T-cell (primary cell): ENCODE data around the gene RBM19. TPM values are rescaled to one million over a fixed set of nuclear protein-coding genes. Genes with fewer than 3 reads are reported as not detected.
A peak's percentile ranks its signal among the peaks of the same experiment; 100 is the strongest.

Source experiments
- ATAC-seq, 4 experiments: fragments of 200-7000 bp in 3 of 4; fragments of 150-1000 bp in 1 of 4; cut with Tn5 transposase; replicated peaks in 1 of 4; 1 replicate in 3 of 4; 2 replicates in 1 of 4; pipeline ENCODE4 v1.10.0; 2021; ENCODE audit warnings: moderate library complexity in 3 of 4, mild to moderate bottlenecking in 2 of 4, moderate number of reproducible peaks in 1 of 4
- CTCF ChIA-PET, 2 donors: fragments of 300-600 bp; sonication (Branson Sonifier 250); formaldehyde crosslinking; loops; one replicate each; lab custom pipeline; 2022; ENCODE audit warnings: antibody characterized with exemption in 2 of 2; lab: Charles Lee
- POLR2A ChIA-PET, 2 donors: fragments of 300-600 bp; sonication (Branson Sonifier 250); formaldehyde crosslinking; loops; one replicate each; lab custom pipeline; 2022; ENCODE audit warnings: antibody characterized with exemption in 2 of 2; lab: Charles Lee
- DNase-seq, 35 experiments: peaks; one replicate each; pipeline versions ENCODE4 v3.0.0 to v3.0.0-alpha.2; 2013 to 2023
- H3K27ac ChIP-seq: one replicate; pipeline ENCODE4 v1.5.1; 2013; ENCODE audit warnings: low read length
- H3K27me3 ChIP-seq, 2 experiments: replicated peaks in 1 of 2; 1 replicate in 1 of 2; 2 replicates in 1 of 2; pipeline versions ENCODE4 v1.6.1 to v1.7.0; 2013; ENCODE audit warnings: low read length in 1 of 2, mixed read lengths in 1 of 2; ENCODE audit not compliant: control insufficient read depth in 2 of 2, insufficient read depth in 2 of 2; ENCODE audit errors: extremely low read depth in 1 of 2
- H3K36me3 ChIP-seq, 2 donors: 1 replicate in 1 of 2; 2 replicates in 1 of 2; pipeline versions ENCODE4 v1.6.1 to v1.7.0; 2013; ENCODE audit warnings: low read length in 1 of 2; ENCODE audit not compliant: control insufficient read depth in 2 of 2, insufficient read depth in 1 of 2; ENCODE audit errors: extremely low read depth in 1 of 2
- H3K4me1 ChIP-seq, 2 experiments: 1 replicate in 1 of 2; 2 replicates in 1 of 2; pipeline versions ENCODE4 v1.6.1 to v1.7.0; 2013; ENCODE audit warnings: low read length in 2 of 2, mixed read lengths in 1 of 2; ENCODE audit not compliant: insufficient read depth in 2 of 2, control insufficient read depth in 1 of 2; ENCODE audit errors: extremely low read depth in 1 of 2
- H3K4me3 ChIP-seq, 2 donors: 1 replicate in 1 of 2; 2 replicates in 1 of 2; pipeline versions ENCODE4 v1.5.1 to v1.7.0; 2013; ENCODE audit warnings: mild to moderate bottlenecking in 2 of 2, low read length in 1 of 2, moderate library complexity in 1 of 2; ENCODE audit not compliant: control insufficient read depth in 1 of 2; ENCODE audit errors: extremely low read depth in 1 of 2
- H3K9me3 ChIP-seq: 2 replicates; pipeline ENCODE4 v1.7.0; 2013
- H3K27ac Mint-ChIP-seq, 2 donors: one replicate each; pipeline ENCODE4 v1.8.0; 2020 to 2021; ENCODE audit warnings: mild to moderate bottlenecking in 2 of 2, mixed read lengths in 2 of 2
- H3K27me3 Mint-ChIP-seq, 2 donors: one replicate each; pipeline ENCODE4 v1.8.0; 2021 to 2022; ENCODE audit warnings: mixed read lengths in 2 of 2
- H3K36me3 Mint-ChIP-seq: one replicate; pipeline ENCODE4 v1.8.0; 2021; ENCODE audit warnings: mixed read lengths
- H3K4me1 Mint-ChIP-seq, 3 donors: one replicate each; pipeline ENCODE4 v1.8.0; 2020 to 2022; ENCODE audit warnings: mixed read lengths in 3 of 3, mild to moderate bottlenecking in 1 of 3
- H3K4me3 Mint-ChIP-seq, 3 donors: one replicate each; pipeline ENCODE4 v1.8.0; 2020 to 2022; ENCODE audit warnings: mild to moderate bottlenecking in 3 of 3, mixed read lengths in 3 of 3, moderate library complexity in 3 of 3
- H3K9me3 Mint-ChIP-seq, 3 donors: one replicate each; pipeline ENCODE4 v1.8.0; 2020 to 2022; ENCODE audit warnings: mixed read lengths in 3 of 3
- WGBS: methylation state at CpG from one replicate; pipeline ENCODE4 v1.1.5; 2013; ENCODE audit warnings: missing lambda C conversion rate; ENCODE audit not compliant: insufficient coverage; 5-methylcytosine and 5-hydroxymethylcytosine counted together
- total RNA-seq, 35 experiments: library from RNA in 6 of 35; stranded (reverse) in 6 of 35; fragments of 120-200 nt in 1 of 35; gene quantifications; one replicate each; pipeline versions ENCODE4 v1.2.1 to v1.2.4 and lab custom pipeline; 2013 to 2026

Gene RBM19
- total RNA-seq, 5 donors from 2014 or later (not counting 1 experiment from before 2014, with no cell fraction given): 57.9 to 80.3 (median 78.3) TPM

DNA sequence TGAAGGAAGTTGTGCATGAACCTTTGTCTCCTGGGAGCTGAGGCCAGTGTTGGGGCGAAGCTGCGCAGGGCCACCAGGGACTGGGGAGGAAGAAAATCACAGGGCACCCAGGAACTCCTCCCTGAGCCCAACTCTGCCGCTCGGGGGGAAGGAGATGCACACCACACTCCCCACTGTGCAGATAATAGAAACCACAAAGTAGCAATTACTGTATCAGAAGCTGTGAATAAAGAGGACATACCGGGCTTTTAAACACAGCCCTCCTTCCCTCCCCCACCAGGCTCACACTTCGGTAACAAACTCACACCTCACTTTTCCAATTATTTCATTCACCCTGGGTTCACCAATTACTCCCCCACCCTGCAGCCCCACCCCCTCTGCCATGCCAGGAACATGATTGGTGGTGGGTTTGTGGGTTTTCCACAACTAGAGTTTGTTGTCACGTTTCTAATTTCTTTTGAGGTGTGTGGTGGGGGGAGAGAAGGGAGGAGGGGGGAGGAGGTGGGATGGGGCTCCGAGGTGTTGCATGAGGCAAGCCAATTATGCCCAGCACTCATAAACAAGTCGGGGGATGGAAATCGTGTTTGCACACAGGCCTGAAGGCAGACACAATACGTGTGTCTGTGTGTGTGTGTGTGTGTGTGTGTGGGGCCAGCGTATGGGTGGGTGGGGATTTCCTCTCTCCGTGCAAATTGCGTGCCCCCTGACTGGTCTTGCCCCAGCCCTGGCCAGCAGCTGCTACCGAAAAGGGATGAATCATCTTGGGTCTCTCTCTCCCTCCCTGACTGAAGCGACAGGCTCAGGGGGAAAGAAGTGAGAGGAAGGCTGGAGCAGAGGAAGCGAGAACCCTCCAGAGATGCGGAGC, 103.3 kb downstream of the RBM19 start:
- H3K9me3 Mint-ChIP-seq: no peaks in the 10 kb centered on the region
- no peak overlapping the region for H3K27ac Mint-ChIP-seq
- 64% methylated on average over 4 of the region's 18 CpGs for WGBS
- H3K4me1 ChIP-seq: peaks cover 0 to 19% of the 10 kb centered on the region in 2 experiments
- H3K36me3 ChIP-seq: peaks cover 6 to 26% of the 10 kb centered on the region in 2 donors
- CTCF ChIA-PET: no interaction called here
- peak in 1 of 4 experiments; percentile 33 for ATAC-seq
- H3K4me1 Mint-ChIP-seq: peaks cover 8 to 22% (median 21%) of the 10 kb centered on the region in 3 donors
- peak in 3 of 35 experiments; percentile 0 to 13 (median 7) for DNase-seq
- no peaks in the 10 kb centered on the region for H3K27me3 ChIP-seq
- peaks cover 35% of the 10 kb centered on the region for H3K36me3 Mint-ChIP-seq
- POLR2A ChIA-PET: no interaction called here
- no peak overlapping the region for H3K27ac ChIP-seq
- no peak overlapping the region for H3K4me3 ChIP-seq
- H3K9me3 ChIP-seq: no peaks in the 10 kb centered on the region
- H3K4me3 Mint-ChIP-seq: no peak overlapping the region
- no peaks in the 10 kb centered on the region for H3K27me3 Mint-ChIP-seq

DNA sequence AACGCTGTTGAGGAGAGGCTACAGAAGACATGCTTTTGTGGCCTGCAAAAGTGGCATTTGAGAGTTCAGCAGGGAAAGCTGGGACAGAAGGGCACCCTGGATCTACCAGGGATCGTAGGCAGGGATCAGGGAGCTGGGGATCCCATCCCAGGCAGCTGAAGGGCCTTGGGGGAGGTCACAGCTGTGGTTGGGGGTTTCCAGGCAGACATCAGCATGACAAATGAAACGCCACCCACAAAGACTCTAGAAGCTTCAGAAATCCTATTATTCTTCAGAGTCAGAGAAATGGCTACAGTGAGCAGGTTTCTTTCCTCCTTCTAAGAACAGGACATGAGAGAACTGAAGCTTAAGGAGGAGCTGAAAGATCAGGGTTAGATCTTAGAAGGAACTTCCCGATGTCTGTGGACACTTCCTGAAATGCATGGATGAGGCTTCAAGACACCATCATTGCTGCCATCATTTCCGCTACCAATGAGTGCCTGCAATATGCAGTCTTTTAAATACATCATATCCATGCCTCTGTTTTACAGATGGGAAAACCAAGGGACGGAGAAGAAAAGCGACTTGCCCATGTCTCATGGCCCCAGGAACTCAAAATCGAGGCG, 104.3 kb downstream of the RBM19 start:
- Histone ChIP-seq H3K4me3 (no peak overlapping the region), H3K4me1 (peaks cover 0 to 19% of the 10 kb centered on the region in 2 experiments), H3K27ac (no peak overlapping the region), H3K36me3 (peaks cover 6 to 33% of the 10 kb centered on the region in 2 donors), H3K9me3 (no peaks in the 10 kb centered on the region), H3K27me3 (no peaks in the 10 kb centered on the region)
- Mint-ChIP-seq H3K36me3 (peaks cover 41% of the 10 kb centered on the region), H3K4me3 (no peak overlapping the region), H3K9me3 (no peaks in the 10 kb centered on the region), H3K4me1 (peaks cover 8 to 22% (median 21%) of the 10 kb centered on the region in 3 donors), H3K27ac (no peak overlapping the region), H3K27me3 (no peaks in the 10 kb centered on the region)
- ATAC-seq (no peak), DNase-seq (no peak)
- 100% methylated on average over 6 of the region's 9 CpGs for WGBS
- ChIA-PET POLR2A (no interaction called here), CTCF (no interaction called here)

DNA sequence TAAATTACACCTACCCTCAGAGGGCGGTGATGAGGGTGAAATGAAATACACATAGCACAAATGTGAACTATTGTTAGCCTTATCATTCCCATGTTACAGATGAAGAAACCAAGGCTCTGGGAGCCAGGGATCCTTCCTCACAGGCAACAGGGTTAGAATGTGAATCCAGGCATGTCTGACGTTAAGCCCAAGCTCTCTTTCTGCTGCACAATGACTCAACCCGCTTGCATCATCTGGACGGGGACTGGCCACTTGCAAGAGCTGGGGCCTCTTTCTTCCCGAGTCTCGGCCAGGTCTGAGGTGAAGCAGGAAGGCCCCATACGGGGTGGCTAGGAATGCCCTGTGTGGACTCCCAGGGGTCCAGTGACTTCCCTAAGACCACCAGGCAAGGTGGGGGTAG, 105.2 kb downstream of the RBM19 start:
- H3K27me3 Mint-ChIP-seq: no peaks in the 10 kb centered on the region
- ChIA-PET POLR2A (no interaction called here), CTCF (no interaction called here)
- Histone ChIP-seq H3K27ac (no peak overlapping the region), H3K4me1 (peaks cover 0 to 19% of the 10 kb centered on the region in 2 experiments), H3K27me3 (no peaks in the 10 kb centered on the region), H3K36me3 (peaks cover 6 to 38% of the 10 kb centered on the region in 2 donors), H3K9me3 (no peaks in the 10 kb centered on the region), H3K4me3 (no peak overlapping the region)
- DNase-seq: no peak
- WGBS: 90% methylated on average over 4 of the region's 7 CpGs
- no peak overlapping the region for H3K27ac Mint-ChIP-seq
- no peak for ATAC-seq
- no peak overlapping the region for H3K4me3 Mint-ChIP-seq
- H3K9me3 Mint-ChIP-seq: no peaks in the 10 kb centered on the region
- peaks cover 47% of the 10 kb centered on the region for H3K36me3 Mint-ChIP-seq
- H3K4me1 Mint-ChIP-seq: peaks cover 8 to 22% (median 21%) of the 10 kb centered on the region in 3 donors

DNA sequence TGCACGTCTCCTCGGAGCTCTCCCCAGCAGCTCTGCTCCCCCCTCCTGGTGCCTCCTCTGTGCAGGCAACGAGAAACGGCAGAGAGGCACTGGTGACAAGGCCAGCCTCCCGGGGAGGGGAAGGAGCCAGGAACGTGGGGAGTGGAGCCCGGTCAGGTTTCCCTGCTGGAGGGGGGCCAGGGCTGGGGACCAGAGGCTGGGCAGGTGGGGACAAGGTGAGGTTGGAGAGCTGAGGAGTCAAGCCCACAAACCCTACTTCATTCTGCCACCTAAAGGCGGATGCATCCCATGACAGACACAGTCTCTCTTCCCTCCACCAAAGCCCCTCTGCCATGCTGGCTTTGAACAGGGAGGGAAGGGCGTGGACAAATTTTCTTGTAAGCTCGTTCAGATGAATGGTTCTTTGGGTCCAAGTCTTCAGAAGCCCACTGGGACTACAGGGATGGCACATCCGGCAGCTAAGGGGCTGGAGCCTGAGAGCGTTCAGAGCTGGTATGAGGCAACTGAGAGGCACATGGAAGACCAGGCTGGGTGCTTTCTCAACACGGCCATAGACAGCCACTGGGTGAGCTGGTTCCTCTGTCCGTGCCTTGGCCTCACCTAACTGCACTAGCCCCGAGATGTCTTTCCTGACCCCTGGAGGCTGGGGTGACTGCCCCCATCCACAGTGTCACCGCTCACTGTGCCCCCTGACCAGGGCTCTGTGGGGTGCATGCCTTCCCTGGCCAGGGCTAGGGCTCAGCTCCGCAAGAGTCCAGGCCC, 105.9 kb downstream of the RBM19 start:
- H3K27me3 Mint-ChIP-seq: no peaks in the 10 kb centered on the region
- POLR2A ChIA-PET: no interaction called here
- H3K9me3 Mint-ChIP-seq: no peaks in the 10 kb centered on the region

DNA sequence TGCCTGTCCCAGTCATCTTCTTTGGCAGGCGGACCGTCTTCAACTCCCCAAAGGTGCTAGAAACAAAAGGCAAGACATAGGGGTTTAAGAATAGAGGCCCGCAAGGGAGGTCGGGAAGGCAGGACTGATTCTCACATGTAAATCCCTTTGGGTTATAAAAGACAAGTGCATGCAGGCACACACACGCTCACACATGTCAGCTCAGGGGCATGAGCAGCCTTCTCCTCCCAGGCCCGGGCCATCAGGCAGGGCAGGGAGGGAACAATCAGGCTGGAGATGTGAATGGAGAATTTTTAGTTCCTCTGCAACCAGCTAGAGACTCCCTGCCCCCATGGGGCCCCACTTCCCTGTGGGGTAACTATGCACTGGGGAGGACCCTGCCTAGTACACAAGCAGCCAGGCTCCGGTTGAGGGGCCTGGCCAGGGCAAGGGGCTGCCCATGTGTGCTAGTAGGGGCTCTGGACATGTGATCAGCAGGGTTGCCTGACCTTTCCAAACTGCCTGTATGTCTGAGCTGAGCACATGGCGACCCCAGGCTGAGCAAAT, 107.2 kb downstream of the RBM19 start:
- POLR2A ChIA-PET: no interaction called here
- H3K4me3 ChIP-seq: no peak overlapping the region
- no peak overlapping the region for H3K27ac Mint-ChIP-seq

More for the DNA sequence above, 105.9 kb downstream of the RBM19 start:
- H3K36me3 ChIP-seq: peaks cover 6 to 43% of the 10 kb centered on the region in 2 donors
- ATAC-seq (no peak), DNase-seq (no peak)
- H3K4me1 ChIP-seq: peaks cover 0 to 19% of the 10 kb centered on the region in 2 experiments
- no peaks in the 10 kb centered on the region for H3K27me3 ChIP-seq
- H3K36me3 Mint-ChIP-seq: peaks cover 44% of the 10 kb centered on the region
- H3K4me1 Mint-ChIP-seq: peaks cover 4 to 21% (median 19%) of the 10 kb centered on the region in 3 donors
- WGBS: 93% methylated on average over 10 of the region's 17 CpGs
- CTCF ChIA-PET: no interaction called here
- no peak overlapping the region for H3K4me3 Mint-ChIP-seq
- no peaks in the 10 kb centered on the region for H3K9me3 ChIP-seq
- H3K27ac ChIP-seq: no peak overlapping the region
- H3K4me3 ChIP-seq: no peak overlapping the region
- H3K27ac Mint-ChIP-seq: no peak overlapping the region

DNA sequence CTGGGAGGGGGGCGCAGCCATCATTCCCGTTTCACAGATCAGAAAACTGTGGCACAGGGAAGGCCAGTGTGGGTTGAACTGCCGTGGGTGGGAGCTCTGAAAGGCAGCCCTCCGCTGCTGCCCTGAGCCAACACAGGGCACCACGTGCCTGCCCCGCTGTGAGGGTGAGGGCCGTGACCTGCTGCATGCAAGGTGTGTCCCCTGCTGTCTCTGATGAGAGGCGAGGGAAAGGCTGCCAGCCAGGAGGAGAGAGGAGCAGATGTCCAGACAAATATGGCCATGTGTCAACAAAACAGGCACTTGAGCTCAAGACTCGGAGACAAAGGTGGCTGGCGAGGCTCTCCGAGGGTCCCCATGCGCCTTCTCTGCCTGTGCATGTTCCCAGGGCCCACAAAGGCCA, 108.8 kb downstream of the RBM19 start:
- H3K27me3 Mint-ChIP-seq: no peaks in the 10 kb centered on the region
- no peak overlapping the region for H3K4me3 ChIP-seq
- DNase-seq (no peak), ATAC-seq (no peak)
- H3K27ac Mint-ChIP-seq: no peak overlapping the region
- H3K4me3 Mint-ChIP-seq: no peak overlapping the region
- H3K4me1 Mint-ChIP-seq: peaks cover 0 to 5% (median under 1%) of the 10 kb centered on the region in 3 donors
- no peaks in the 10 kb centered on the region for H3K9me3 ChIP-seq
- ChIA-PET CTCF (no interaction called here), POLR2A (no interaction called here)
- H3K27ac ChIP-seq: no peak overlapping the region
- no peaks in the 10 kb centered on the region for H3K27me3 ChIP-seq
- peaks cover 9 to 52% of the 10 kb centered on the region in 2 donors for H3K36me3 ChIP-seq
- WGBS: 98% methylated on average over 12 of the region's 12 CpGs
- no peaks in the 10 kb centered on the region for H3K9me3 Mint-ChIP-seq
- peaks cover 0 to 3% of the 10 kb centered on the region in 2 experiments for H3K4me1 ChIP-seq
- peaks cover 48% of the 10 kb centered on the region for H3K36me3 Mint-ChIP-seq

More for the DNA sequence above, 107.2 kb downstream of the RBM19 start:
- DNase-seq: no peak
- no peak overlapping the region for H3K4me3 Mint-ChIP-seq
- Histone ChIP-seq H3K4me1 (peaks cover 0 to 16% of the 10 kb centered on the region in 2 experiments), H3K36me3 (peaks cover 6 to 50% of the 10 kb centered on the region in 2 donors), H3K27ac (no peak overlapping the region), H3K27me3 (no peaks in the 10 kb centered on the region), H3K9me3 (no peaks in the 10 kb centered on the region)
- H3K4me1 Mint-ChIP-seq: peaks cover 0 to 15% (median 14%) of the 10 kb centered on the region in 3 donors
- CTCF ChIA-PET: no interaction called here
- H3K9me3 Mint-ChIP-seq: no peaks in the 10 kb centered on the region
- WGBS: 81% methylated on average over 6 of the region's 8 CpGs
- H3K27me3 Mint-ChIP-seq: no peaks in the 10 kb centered on the region
- H3K36me3 Mint-ChIP-seq: peaks cover 43% of the 10 kb centered on the region
- no peak for ATAC-seq
